ENCODE results near the gene IGFALS.

IGFALS gene

DNA sequence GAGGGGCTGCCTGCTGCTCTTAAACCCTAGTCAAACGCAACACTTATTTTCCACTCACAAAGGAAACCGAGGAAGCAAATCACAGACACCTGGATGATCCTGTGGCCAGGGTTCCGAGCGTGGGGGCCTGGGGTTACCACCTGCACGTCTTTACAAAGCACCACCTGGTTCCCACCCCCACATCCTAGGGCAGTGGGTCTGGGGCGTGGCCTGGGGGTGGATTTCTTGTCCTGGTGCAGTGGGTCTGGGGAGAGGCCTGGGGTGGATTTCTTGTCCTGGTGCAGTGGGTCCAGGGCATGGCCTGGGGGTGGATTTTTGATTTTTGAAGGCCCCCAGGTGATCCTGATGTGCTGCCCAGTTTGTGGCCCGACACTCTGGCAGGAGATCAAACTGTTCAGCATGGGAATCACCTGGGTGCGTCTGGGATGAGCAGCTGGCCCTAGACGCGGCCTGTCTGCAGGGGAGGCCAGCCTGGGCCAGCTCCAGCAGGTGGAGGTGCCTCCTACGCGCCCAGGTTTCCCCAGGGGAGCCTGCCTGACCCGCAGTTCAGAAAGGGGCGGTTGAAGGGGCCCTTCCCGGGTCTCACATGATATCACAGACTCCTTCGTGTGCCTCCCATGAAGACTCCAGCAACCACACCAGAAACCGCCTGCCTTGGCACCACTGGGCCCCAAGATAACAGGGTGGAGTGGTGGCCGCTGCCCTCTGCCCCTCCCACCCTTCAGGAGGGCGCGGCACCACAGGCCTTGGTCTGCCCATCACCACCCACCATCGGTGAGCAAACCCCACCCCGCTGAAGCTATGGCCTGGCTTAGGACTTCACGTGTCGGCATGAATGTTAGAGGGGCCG lies 26.8 kb upstream of the IGFALS start:
- peaks cover 0 to 17% (median 13%) of the 10 kb centered on the region in 4 donors for H3K4me1 ChIP-seq
- H3K9me3 ChIP-seq: no peaks in the 10 kb centered on the region
- no peak for DNase-seq
- TF ChIP-seq, protein P1, sequence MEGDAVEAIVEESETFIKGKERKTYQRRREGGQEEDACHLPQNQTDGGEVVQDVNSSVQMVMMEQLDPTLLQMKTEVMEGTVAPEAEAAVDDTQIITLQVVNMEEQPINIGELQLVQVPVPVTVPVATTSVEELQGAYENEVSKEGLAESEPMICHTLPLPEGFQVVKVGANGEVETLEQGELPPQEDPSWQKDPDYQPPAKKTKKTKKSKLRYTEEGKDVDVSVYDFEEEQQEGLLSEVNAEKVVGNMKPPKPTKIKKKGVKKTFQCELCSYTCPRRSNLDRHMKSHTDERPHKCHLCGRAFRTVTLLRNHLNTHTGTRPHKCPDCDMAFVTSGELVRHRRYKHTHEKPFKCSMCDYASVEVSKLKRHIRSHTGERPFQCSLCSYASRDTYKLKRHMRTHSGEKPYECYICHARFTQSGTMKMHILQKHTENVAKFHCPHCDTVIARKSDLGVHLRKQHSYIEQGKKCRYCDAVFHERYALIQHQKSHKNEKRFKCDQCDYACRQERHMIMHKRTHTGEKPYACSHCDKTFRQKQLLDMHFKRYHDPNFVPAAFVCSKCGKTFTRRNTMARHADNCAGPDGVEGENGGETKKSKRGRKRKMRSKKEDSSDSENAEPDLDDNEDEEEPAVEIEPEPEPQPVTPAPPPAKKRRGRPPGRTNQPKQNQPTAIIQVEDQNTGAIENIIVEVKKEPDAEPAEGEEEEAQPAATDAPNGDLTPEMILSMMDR (IDR thresholded peaks at IDR 0.05): no peak
- H3K36me3 ChIP-seq: peaks cover 60 to 77% (median 68%) of the 10 kb centered on the region in 3 donors
- H3K4me3 ChIP-seq: no peak overlapping the region
- H3K27me3 ChIP-seq: no peaks in the 10 kb centered on the region
- no peak overlapping the region for H3K27ac ChIP-seq
- intact Hi-C loops (cut with DNase I; ENCODE audit: low total_unique reads): no loop called here

DNA sequence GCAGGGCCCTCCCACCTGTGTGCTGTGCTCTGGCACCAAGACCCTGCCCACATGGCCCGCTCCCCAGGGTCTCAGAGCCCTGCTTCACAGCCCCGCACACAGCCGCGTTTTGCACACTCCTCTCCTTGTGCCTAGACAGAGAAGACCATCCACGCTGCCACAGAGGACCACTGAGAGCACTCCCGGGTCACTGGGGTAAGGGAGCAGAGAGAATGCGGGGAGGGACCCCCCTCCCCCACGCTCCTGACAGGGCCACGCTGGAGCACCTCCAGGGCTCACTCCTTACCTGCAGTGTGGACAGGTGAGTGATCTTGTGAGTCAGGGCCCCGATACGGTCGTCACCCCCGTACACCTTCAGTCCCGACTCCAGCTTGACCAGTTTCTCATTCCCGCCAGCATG lies 26.1 kb upstream of the IGFALS start:
- Histone ChIP-seq H3K4me3 (no peak overlapping the region), H3K4me1 (peaks cover 0 to 10% (median 8%) of the 10 kb centered on the region in 4 donors), H3K27ac (no peak overlapping the region), H3K9me3 (no peaks in the 10 kb centered on the region), H3K36me3 (peaks cover 60 to 84% (median 73%) of the 10 kb centered on the region in 3 donors), H3K27me3 (no peaks in the 10 kb centered on the region)
- TF ChIP-seq, protein P1 (IDR thresholded peaks at IDR 0.05): no peak
- intact Hi-C loops (cut with DNase I; ENCODE audit: low total_unique reads): no loop called here
- DNase-seq: no peak

DNA sequence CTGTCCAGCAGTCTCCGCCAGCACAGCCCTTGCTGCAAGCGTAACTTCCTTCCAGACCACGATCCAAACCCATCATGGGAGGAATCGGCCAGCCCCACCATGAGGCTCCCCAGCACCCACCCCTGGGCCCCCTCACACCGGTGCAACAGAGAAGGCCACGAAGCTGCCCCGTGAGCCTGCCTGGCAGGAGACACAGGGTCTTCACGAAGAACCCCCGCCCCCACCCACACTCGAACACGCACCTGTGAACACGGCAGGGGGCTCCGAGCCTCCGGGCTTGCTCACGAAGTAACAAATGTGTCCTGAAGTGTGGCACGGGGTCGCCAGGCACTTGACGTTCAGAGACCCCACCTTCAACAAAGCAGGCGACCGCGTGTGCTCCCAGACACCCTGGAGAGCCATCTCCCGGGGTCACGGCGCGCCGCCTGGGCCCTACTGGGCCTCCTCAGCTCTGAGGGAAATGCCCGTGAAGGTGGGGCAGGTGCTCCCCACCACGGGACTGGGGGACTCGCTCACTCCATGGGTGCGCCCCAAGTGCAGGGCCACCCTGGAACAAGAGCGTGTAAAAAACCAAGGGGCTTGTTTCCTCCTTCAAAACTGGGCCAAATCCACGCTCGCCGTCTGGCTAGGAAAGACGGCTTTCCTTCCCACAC lies 25.5 kb upstream of the IGFALS start:
- no peak overlapping the region for H3K27ac ChIP-seq
- no peaks in the 10 kb centered on the region for H3K9me3 ChIP-seq
- no peak overlapping the region for H3K4me3 ChIP-seq
- intact Hi-C loops (cut with DNase I; ENCODE audit: low total_unique reads): no loop called here
- H3K4me1 ChIP-seq: peaks cover 0 to 4% (median 3%) of the 10 kb centered on the region in 4 donors
- DNase-seq: no peak
- peaks cover 60 to 88% (median 76%) of the 10 kb centered on the region in 3 donors for H3K36me3 ChIP-seq
- H3K27me3 ChIP-seq: no peaks in the 10 kb centered on the region
- TF ChIP-seq, protein P1 (IDR thresholded peaks at IDR 0.05): no peak

DNA sequence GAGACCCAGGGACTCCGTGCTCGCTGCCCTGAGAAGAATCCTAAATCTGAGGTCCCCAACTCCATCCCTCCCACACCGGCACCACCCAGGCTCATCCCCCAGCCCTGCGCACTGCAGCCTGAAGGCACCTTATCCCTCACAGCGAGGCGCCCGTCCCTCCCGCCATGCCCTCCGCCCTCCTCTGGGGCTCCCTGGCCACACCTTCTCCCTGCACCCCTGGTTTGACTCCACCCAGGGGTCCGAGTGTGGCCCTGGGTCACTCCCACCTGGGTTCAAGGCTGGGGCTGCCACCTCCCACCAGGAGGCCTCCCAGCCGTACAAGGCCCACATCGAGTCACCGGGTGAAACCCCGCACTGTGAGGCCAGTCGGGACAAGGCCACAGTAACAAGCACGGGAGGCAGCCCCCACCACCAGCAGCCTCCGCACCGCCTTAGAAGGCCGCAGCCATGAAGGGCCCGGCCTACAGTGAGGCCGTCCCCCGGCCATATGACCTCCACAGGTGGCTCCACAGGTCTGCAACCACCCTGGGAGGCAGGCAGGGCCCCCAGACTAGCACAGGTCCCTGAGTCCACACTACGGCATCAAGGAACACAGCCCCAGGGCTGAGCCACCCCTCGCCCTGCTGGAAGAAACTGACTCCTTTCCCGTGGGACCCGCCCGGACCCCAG lies 24.8 kb upstream of the IGFALS start:
- H3K4me3 ChIP-seq: no peak overlapping the region
- no peaks in the 10 kb centered on the region for H3K27me3 ChIP-seq
- no peaks in the 10 kb centered on the region for H3K4me1 ChIP-seq
- intact Hi-C loops (cut with DNase I; ENCODE audit: low total_unique reads): no loop called here
- no peak for DNase-seq
- H3K9me3 ChIP-seq: no peaks in the 10 kb centered on the region
- H3K36me3 ChIP-seq: peaks cover 60 to 94% (median 80%) of the 10 kb centered on the region in 3 donors
- H3K27ac ChIP-seq: no peak overlapping the region
- TF ChIP-seq, protein P1 (IDR thresholded peaks at IDR 0.05): no peak

DNA sequence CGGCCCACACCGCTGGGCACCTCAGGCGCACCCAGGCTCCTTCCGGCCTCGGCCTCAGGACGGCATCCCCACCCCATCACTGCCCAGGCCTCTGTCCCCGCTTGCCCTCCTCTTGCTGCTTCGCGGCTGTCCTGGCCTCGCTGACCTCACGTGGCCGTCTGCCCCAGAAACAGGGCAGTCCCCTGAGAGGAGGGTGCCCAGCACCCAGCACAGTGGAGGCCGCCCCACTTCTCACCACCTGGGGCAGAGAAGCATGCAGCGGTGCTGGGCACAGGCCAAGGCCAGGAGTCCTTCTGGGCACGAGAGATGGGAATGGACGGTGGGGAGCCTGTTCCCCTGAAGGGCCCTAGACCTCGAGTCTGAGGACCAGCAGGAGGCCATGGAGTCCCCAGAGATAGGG lies 24.2 kb upstream of the IGFALS start:
- DNase-seq: no peak
- Histone ChIP-seq H3K36me3 (peaks cover 59 to 97% (median 79%) of the 10 kb centered on the region in 3 donors), H3K4me1 (no peaks in the 10 kb centered on the region), H3K9me3 (no peaks in the 10 kb centered on the region), H3K4me3 (no peak overlapping the region), H3K27me3 (no peaks in the 10 kb centered on the region), H3K27ac (no peak overlapping the region)
- TF ChIP-seq, protein P1 (IDR thresholded peaks at IDR 0.05): no peak
- intact Hi-C loops (cut with DNase I; ENCODE audit: low total_unique reads): no loop called here

Measured in tibial artery (tissue), 4 donors.